NOMO-1 treated with DMSO at 0.1 percent for 48 hours (cell line): ENCODE measurements around the gene WDR90.

Source experiments
- DNase-seq: peaks from one replicate; lab custom pipeline; 2025; ENCODE audit not compliant: unreplicated experiment; lab: John Stamatoyannopoulos, UW

Gene WDR90

DNA sequence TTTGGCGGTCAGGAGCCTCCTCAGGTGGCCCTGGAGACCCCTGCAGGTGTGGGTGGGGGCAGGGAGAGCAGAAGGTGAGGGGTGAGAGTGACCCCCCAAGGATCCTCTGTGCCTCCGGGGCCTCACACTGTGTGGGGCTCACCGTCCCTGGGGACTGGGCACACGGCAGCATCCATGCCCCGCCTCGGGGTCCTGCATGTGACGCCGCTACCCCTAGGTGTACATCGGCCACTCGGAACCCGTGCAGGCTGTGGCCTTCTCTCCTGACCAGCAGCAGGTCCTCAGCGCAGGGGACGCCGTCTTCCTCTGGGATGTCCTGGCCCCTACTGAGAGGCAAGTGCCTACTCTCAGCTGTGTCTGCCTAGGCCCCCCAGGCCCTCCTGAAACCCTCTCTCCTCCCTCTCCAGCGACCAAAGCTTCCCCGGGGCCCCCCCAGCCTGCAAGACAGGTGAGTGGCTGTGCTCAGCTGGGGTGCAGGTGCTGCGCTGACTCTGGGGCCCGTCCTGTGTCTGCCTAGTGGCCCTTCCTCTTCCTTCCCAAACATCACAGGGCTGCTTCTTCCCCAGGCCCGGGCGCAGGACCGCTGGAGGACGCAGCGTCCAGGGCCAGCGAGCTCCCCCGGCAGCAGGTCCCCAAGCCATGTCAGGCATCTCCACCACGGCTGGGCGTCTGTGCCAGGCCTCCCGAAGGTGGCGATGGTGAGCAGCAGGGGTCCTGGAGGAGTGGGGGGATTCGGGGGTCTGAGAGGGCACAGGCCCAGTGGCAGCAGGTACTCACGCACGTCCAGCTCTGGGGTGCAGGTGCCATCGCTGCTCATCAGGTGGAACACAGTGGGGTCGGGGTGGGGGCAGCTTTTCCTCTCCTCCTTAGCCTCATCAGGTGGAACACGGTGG lies 9.8 kb downstream of the WDR90 start:
- DNase-seq, result no peak

DNA sequence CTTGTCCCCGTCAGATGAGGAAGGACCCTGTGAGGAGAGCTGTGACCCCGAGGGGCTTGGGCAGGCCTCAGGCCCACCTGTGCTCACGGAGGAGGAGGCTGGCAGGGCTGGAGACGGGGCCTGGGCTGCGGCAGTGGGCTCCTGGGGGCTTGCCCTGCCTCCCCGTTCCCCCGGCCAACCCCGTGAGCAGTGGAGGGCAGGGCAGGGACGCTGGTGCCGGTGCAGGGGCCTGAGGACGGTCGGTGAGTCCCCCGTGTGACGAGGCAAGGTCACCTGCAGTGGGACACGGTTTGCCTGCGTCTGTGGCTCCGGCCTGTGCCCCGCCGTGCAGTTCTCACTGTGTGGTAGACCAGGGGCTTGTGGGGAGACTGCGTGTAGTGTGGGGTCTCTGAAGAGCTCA lies 10.5 kb downstream of the WDR90 start:
- DNase-seq, result no peak

DNA sequence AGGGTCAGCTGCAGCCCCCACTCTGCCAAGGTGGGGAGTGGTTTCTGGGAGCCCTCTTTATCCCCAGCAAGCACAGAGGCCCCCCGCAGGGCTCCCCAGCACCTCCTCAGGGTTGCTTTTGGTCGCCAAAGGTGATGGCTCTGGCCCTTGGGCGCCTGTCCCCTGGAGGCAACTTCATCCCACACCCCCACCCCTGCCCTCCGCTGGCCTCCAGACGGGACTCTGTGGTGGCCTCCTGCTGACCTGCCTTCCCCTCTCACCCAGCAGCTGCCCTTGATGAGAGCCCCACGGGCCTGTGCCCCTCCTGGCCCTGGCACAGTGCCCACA lies 10.9 kb downstream of the WDR90 start:
- no peak for DNase-seq

DNA sequence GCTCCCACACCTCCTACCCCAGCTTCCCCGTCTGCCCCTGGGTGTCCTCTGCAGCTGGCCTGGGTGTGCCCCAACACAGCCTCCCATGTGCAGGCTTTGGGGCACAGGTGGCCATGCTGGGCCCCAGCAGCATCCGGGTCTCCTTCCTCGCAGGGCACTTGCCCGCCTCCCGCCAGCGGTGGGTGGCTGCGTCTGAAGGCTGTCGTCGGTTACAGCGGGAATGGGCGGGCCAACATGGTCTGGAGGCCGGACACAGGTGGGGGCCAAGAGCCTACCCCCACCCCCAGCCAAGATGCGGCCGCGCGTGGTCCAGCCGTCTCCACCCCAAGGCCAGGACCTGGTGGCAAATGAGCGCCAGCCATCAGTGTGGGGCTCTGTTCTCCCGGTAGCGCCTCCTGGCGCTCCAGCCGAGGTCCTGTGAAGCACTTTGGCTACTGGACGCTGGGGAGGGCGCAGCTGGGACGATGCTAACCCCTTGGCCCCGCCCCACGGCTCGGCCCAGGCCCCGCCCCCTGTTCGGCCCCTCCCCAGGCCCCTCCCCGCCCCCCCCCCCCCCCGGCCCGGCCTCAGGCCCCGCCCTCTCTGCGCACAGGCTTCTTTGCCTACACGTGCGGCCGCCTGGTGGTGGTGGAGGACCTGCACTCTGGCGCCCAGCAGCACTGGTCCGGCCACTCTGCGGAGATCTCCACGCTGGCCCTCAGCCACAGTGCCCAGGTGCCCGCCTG lies 11.5 kb downstream of the WDR90 start:
- peak; percentile 84 for DNase-seq

DNA sequence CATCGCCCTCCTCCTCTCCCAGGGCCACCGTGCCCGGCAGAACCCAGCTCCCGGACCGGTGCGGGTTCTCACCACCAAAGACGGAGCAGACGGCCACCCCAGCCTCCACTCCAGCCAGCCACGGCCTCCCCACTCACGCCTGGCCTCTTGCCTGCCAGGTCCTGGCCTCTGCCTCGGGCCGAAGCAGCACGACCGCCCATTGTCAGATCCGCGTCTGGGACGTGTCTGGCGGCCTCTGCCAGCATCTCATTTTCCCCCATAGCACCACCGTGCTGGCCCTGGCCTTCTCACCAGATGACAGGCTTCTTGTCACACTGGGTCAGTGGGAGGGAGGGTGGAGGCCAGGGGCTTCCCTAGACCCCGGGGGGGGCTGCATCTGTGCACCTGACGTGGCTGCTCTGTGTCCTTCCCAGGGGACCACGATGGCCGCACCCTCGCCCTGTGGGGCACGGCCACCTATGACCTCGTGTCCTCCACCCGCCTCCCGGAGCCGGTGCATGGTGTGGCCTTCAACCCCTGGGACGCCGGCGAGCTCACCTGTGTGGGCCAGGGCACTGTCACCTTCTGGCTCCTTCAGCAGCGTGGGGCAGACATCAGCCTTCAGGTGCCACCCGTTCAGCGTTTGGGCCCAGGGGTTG lies 12.1 kb downstream of the WDR90 start:
- no peak for DNase-seq

DNA sequence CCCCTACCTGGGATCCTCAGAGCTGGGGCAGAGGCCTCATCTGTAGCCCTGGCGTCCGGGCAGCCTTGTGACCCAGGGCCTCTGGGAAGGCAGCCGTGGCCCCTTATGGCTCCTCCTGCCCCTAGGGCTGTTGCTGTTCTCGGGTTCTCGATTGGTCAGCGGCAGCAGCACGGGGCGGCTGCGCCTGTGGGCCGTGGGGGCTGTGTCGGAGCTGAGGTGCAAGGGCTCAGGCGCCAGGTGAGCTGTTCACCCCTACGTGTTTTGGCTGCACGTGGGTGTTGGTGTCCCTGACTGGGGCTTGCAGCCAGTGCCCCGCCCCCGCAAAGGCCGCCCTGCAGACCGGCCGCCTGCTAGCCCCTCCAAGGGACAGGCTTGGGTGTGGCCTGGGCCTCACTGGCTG lies 12.9 kb downstream of the WDR90 start:
- no peak for DNase-seq

DNA sequence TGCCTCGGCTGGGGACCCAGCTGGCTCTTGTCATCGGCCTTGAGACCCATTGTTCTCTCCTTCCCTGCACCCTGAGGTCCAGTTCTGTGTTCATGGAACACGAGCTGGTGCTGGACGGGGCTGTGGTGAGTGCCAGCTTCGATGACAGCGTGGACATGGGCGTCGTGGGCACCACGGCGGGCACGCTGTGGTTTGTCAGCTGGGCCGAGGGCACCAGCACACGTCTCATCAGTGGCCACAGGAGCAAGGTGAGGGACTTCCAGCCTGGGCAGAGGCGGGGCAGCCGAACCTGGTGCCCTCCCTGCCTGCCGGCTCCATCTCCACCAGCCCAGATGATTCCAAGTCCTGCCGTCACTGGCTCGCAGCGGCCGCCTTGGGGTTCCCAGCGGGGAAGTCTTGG lies 13.4 kb downstream of the WDR90 start:
- DNase-seq, result no peak

DNA sequence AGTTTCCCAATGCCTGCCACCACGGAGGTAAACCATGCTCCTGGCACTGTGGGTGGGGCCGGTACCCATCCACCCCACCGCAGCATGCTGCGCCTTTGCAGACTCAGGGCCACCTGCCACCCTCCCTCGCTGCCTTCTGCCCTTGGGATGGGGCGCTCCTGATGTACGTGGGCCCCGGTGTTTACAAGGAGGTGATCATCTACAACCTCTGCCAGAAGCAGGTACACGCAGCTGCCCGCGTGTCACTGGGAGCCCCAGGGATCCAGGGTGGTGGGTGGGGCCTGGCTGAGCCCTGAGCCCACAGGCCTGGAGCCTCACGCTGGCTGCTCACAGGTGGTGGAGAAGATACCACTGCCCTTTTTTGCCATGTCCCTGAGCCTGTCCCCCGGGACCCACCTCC lies 17.4 kb downstream of the WDR90 start:
- no peak for DNase-seq

DNA sequence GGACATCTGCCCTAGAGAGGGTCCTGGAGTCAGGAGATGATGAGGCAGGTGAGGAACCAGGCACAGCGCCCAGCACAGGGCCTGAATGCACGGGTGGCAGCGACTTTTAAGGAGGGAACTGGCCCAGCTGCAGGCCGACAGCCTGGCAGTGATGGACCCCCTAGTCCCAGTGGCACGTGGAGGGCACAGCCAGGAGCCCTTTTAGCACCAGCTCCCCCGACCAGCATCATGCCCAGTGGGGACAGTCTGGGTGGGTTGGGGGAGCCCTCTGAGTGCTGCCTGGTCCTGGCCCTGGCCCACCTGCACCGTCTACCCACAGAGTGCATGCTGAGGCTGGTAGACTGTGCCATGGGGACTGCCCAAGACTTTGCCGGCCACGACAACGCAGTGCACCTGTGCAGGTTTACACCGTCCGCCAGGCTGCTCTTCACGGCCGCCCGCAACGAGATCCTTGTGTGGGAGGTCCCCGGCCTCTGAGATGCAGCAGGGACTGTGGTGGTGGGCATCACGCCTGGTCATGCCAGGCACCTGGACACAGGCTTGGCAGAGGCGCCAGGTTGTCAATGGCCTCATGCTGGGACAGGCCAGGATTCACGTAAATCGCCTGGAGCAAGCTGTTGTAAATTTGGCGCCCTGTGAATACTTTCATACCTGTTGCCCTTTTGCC lies 18.1 kb downstream of the WDR90 start:
- DNase-seq, result no peak

DNA sequence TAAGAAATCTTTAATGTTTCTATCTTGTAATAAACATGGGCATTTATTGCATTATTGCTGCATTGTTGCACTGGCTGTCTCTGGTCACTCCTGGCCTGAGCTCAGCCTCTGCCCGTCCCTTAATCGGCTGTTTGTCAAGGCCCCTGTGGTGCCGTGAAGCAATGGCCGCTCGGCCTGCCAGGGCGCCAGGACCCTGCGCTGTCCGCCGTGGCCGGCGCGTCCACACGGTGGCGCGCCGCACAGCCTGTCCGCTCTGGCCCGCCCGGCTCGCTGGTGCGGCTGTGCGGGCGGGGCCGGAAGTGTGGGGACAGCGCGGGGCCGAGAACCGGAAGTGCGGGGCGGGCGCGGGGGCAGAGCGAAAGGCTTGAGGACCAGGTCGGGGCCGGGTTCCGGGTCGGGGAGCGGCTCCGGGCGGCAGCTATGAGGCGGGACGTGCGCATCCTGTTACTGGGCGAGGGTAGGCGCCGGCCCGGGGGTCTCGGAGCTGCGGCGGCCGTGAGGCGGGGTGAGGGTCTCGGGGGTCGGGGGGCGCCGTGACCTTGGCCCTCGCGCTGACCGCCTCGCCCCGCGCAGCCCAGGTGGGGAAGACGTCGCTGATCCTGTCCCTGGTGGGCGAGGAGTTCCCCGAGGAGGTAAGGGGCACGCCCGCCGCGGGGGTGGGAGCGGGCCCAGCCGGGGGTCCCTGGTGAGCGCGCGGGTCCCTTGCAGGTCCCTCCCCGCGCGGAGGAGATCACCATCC lies 18.8 kb downstream of the WDR90 start, which contains the start of gene RHOT2:
Gene RHOT2 (plus strand): TSS at position 353 of the 739 bp plus-strand sequence. CDS start 68 bp downstream, at position 421.
- DNase-seq, result peak; percentile 93

DNA sequence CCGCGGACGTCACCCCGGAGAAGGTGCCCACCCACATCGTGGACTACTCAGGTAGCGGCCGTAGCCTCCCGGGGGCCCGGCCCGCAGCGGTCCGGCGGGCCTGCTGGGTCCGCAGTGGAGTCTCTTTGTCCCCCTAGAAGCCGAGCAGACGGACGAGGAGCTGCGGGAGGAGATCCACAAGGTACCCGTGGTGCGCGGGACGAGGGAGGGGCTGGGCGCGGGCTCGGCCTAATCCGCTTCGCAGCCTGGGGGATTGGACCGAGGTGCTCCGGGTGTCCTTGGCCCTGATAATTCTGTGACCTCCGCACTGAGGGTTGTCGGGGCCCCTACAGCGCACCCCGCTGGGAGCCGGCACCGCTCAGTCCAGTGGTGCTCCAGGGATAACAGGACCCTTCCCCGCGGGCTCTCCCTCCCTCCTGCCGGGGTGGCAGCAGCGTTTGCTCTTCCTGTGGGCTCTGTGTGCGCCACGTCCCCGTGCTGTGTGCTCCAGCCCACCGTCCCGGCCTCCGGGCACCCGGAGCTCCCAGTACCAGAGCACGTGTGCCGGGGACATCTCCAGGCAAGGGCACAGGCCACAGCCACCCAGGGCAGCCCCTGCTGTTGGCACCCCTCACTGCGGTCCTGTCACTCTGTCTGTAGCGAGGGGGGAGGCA lies 19.5 kb downstream of the WDR90 start:
- DNase-seq, result no peak

DNA sequence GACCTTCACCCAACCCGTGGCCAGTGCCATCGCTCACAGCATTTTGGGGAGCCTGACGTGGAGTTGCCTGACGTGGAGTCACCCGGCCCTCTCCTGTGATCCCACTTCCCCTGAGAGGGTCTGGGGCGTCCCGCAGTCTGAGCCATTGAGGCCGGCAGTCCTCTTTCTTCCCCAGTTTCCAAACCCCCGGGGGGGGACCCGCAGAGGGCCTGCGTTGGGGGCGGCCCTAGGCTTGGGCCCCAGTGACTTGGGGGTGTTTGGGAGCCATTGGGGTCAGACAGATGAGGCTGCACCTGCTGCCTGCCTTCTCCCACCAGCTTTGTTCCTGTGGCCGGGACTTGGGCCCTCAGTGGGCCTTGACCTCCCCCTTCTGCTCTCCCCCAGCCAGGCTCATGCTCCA lies 20.5 kb downstream of the WDR90 start:
- DNase-seq, result no peak

DNA sequence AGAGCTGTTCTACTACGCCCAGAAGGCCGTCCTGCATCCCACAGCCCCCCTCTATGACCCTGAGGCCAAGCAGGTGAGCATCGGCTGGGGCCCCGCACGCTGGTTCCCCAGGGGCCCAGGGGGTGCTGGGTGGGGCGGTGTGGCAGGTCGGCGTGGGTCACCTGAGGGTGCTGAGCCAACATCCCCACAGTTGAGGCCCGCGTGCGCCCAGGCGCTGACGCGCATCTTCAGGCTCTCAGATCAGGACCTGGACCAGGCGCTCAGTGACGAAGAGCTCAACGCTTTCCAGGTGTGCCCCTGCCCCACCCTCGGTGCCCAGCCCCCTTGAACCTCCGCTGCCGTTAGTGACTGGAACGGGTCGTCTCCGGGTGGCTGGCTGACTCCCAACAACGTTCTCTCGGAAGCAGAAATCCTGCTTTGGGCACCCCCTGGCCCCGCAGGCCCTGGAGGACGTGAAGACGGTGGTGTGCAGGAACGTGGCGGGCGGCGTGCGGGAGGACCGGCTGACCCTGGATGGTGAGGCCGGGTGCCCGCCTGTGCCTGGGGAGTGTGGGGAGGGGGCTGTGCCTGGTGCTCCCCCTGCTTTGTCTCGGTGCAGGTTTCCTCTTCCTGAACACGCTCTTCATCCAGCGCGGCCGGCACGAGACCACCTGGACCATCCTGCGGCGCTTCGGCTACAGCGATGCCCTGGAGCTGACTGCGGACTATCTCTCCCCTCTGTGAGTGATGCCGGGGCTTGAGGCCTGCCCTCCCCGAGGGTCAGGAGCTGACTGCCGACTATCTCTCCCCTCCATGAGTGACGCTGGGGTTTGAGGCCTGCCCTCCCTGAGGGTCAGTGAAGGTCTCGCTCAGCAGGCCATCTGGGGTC lies 21.6 kb downstream of the WDR90 start:
- DNase-seq, result no peak

DNA sequence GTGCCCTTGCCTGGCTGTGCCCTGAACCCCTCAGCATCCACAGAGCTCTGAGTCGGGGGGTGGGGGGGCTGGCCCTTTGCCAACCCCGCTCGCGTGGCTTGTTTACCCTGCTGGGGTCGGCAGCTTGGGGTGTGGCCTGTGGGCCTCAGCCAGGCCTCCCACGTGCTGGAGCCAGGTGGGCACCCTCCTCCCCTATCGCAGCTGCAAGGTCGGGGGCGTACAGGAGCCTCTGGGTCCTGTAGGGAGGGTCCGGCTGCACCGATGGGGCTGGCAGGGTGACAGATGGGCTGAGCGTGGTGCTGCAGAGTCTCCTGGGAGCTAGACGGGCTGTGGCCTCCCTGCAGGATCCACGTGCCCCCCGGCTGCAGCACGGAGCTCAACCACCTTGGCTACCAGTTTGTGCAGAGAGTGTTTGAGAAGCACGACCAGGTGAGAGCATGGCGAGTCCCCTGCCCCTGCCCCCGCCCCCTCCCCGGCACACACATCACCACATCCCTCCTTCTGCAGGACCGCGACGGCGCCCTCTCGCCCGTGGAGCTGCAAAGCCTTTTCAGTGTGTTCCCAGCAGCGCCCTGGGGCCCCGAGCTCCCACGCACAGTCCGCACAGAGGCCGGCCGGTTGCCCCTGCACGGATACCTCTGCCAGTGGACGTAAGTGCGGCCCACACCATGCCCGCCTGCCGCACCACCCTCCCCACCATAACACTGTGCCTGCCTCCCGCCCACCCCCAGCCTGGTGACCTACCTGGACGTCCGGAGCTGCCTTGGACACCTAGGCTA lies 22.4 kb downstream of the WDR90 start:
- DNase-seq, result no peak

DNA sequence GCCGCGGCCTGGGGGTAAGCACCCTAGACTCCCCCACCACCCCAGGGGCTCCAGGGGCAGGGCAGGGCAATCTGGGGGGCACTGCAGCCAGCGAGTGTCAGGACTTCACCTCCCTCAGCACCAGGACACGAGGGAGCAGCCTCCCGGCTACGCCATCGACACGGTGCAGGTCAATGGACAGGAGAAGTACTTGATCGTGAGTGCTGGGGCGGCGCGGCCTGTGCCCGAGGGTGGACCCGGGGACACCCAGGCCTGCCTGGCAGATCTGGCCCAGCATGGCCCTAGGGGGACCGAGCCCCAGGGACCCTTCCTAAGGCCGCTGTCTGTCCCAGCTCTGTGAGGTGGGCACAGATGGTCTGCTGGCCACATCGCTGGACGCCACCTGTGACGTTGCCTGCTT lies 23.2 kb downstream of the WDR90 start:
- DNase-seq, result no peak

DNA sequence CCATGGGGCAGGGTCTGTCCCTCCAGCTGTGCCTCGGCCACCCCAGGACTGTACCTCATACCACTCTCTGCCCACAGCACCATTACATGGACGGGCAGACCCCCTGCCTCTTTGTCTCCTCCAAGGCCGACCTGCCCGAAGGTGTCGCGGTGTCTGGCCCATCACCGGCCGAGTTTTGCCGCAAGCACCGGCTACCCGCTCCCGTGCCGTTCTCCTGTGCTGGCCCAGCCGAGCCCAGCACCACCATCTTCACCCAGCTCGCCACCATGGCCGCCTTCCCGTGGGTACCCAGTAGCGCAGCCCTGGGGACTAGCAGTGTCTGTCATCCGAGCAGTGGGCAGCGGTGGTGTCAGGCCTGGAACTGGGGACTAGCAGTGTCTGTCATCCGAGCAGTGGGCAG lies 23.7 kb downstream of the WDR90 start:
- DNase-seq, result no peak

DNA sequence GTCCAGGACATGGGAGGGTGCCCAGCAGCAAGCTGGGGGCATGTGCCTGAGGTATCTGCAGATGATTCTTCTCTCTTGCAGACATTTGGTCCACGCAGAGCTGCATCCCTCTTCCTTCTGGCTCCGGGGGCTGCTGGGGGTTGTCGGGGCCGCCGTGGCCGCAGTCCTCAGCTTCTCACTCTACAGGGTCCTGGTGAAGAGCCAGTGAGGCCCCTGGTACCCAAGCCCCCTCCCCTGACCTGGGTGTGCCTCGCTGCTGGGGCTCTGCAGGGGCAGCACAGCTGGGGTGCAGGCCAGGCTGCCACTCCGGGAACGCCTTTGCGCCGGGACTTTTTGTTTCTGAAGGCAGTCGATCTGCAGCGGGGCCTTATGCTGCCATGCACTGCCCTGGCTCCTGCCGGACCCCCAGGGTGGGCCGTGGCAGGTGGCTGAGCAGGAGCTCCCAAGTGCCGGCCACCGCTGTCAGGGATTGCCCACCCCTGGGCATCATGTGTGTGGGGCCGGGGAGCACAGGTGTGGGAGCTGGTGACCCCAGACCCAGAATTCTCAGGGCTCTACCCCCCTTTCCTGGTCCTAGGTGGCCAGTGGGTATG lies 24.3 kb downstream of the WDR90 start:
- DNase-seq, result no peak

DNA sequence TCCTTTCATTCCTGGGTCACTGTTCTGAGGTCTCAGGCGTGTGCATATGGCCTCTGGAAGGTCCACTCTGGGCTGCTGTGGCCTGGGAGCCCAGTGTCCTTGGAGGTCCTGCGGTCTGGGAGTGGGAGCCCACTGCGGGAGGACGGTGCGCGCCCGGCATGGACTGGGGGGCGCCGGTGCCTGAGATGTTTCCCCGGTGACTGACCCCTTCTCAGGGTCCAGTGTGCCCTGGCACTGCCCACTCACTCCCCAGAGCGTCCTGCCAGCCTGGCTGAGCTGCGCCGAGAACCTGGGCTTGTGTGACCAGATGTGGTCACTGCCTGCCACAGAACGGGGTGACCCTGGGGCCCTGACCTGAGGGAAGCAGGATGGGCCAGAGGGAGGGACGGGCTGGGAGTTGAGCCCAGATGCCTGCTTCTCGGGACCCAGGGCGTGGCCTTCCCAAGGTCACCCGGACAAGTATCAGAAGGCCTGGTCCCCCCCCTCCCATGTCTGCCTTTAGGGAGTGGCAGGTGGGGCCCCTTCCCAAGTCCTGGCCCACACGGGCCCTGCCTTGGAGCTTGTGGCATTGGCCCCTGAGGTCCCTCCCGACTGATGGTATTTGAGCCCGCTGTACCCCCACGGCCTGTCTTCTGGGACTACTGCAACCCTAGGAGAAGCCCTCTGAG lies 25.2 kb downstream of the WDR90 start:
- DNase-seq, result no peak
